IPS-15b (cell line): ENCODE data around the gene FOCAD.

Experiments used
- H3K27me3 ChIP-seq: one replicate; pipeline ENCODE4 v1.6.1; 2013; ENCODE audit warnings: low read length; ENCODE audit not compliant: control insufficient read depth, insufficient read depth
- H3K36me3 ChIP-seq: one replicate; pipeline ENCODE4 v1.6.1; 2013; ENCODE audit warnings: low read length; ENCODE audit not compliant: control insufficient read depth, insufficient read depth
- H3K4me1 ChIP-seq: one replicate; pipeline ENCODE4 v1.6.1; 2013; ENCODE audit warnings: mild to moderate bottlenecking, low read length; ENCODE audit not compliant: control insufficient read depth, insufficient read depth
- H3K4me3 ChIP-seq: one replicate; pipeline ENCODE4 v1.5.1; 2013; ENCODE audit warnings: low read depth, low read length
- H3K9ac ChIP-seq: one replicate; pipeline ENCODE4 v1.6.1; 2013; ENCODE audit warnings: low read depth, mild to moderate bottlenecking, low read length
- H3K9me3 ChIP-seq: one replicate; pipeline ENCODE4 v1.6.1; 2013; ENCODE audit warnings: mild to moderate bottlenecking, low read length; ENCODE audit not compliant: control insufficient read depth, insufficient read depth

The FOCAD gene

DNA sequence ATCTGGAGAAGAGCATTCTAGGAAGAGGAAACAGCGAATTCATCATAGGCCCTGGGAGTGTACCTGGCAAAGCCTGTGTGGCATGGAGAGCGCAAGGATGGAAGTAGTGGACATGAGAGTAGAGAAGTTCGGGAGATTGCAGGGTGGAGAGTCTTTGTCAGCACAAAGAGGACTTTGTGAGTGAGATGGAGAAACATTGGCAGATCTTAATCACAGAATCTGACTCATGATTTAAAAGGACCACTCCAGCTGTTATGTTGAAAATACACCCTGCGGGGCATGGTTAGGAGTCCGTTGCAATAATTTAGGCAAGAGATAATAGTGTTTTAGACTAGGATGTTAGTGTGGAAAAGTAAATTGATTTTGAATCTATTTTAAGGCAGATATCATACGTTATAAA, 230.5 kb downstream of the FOCAD start:
- Histone ChIP-seq H3K9me3 (no peaks in the 10 kb centered on the region), H3K9ac (no peak overlapping the region), H3K36me3 (no peaks in the 10 kb centered on the region)

DNA sequence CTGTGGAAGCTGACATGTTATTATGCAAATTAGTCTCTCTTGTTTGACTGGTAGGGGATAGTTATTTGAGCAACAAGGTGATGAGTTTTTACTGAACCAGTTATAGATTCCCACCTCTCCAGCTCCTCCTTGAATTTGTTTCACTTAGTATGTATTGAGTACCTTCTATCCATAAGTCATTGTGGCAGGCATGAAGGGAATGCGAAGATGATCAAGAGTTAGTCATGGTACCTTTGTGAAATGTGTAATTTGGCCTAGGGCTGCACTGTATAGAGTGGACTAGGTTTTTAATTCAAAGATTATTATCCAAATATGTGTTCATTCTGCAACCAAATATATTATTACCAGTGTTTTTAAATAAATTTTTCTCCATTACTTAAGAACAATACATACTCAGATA, 237.3 kb downstream of the FOCAD start:
- no peak overlapping the region for H3K9ac ChIP-seq
- H3K27me3 ChIP-seq: no peaks in the 10 kb centered on the region
- H3K4me3 ChIP-seq: no peak overlapping the region
- H3K9me3 ChIP-seq: no peaks in the 10 kb centered on the region
- H3K36me3 ChIP-seq: no peaks in the 10 kb centered on the region
- no peaks in the 10 kb centered on the region for H3K4me1 ChIP-seq

More for the DNA sequence above, 230.5 kb downstream of the FOCAD start:
- no peak overlapping the region for H3K4me3 ChIP-seq
- H3K4me1 ChIP-seq: no peaks in the 10 kb centered on the region
- no peaks in the 10 kb centered on the region for H3K27me3 ChIP-seq

DNA sequence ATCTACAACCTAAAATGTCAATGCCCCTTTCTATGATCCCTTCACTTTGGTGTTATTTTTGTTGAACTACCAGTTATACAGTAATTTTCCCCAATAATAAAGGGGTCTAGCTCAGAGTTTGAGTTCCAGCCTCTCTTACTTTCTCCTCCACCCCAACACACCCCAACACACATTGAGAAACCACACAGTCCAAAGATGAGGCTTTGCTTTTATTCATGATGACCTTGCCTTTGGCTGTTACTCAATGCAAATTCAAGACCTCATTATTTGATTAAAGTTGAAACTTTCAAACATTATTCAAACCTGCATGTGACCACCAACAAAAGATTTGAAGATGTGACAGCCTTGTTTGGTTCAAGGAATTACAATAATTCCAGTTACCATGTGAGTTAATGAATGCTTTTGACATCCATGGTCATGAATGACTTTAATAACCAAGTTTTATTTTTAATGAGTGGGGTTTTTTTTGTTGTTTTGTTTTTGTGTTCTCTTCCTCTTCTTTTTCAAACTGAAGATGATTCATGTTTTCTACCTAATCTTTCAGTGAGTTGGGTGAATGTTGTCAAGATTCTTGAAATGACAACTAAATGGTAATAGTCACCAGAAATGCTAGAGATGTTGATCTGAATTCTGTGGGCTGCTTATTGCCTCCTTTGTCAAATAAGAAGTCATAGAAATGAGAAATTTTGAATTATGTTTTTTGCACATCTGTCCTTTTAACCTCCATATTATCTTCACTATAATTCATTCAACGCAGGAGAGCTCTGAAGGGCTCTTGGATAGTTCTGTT, 241.4 kb downstream of the FOCAD start:
- H3K9ac ChIP-seq: no peak overlapping the region
- no peaks in the 10 kb centered on the region for H3K9me3 ChIP-seq
- H3K4me1 ChIP-seq: no peaks in the 10 kb centered on the region
- H3K27me3 ChIP-seq: no peaks in the 10 kb centered on the region
- no peaks in the 10 kb centered on the region for H3K36me3 ChIP-seq
- no peak overlapping the region for H3K4me3 ChIP-seq

- no peaks in the 10 kb centered on the region for H3K27me3 ChIP-seq
- H3K36me3 ChIP-seq: no peaks in the 10 kb centered on the region
Observed at GRCh38 chr9:20929276-20929675, 245.2 kb downstream of the FOCAD start.

GRCh38 chr9:20930836-20931235, 246.8 kb downstream of the FOCAD start:
- no peaks in the 10 kb centered on the region for H3K36me3 ChIP-seq
- H3K9me3 ChIP-seq: no peaks in the 10 kb centered on the region
- no peaks in the 10 kb centered on the region for H3K27me3 ChIP-seq
- no peak overlapping the region for H3K9ac ChIP-seq
- H3K4me1 ChIP-seq: no peaks in the 10 kb centered on the region
- H3K4me3 ChIP-seq: no peak overlapping the region

More at GRCh38 chr9:20929276-20929675, 245.2 kb downstream of the FOCAD start:
- no peak overlapping the region for H3K4me3 ChIP-seq
- no peak overlapping the region for H3K9ac ChIP-seq
- H3K9me3 ChIP-seq: no peaks in the 10 kb centered on the region
- H3K4me1 ChIP-seq: no peaks in the 10 kb centered on the region

DNA sequence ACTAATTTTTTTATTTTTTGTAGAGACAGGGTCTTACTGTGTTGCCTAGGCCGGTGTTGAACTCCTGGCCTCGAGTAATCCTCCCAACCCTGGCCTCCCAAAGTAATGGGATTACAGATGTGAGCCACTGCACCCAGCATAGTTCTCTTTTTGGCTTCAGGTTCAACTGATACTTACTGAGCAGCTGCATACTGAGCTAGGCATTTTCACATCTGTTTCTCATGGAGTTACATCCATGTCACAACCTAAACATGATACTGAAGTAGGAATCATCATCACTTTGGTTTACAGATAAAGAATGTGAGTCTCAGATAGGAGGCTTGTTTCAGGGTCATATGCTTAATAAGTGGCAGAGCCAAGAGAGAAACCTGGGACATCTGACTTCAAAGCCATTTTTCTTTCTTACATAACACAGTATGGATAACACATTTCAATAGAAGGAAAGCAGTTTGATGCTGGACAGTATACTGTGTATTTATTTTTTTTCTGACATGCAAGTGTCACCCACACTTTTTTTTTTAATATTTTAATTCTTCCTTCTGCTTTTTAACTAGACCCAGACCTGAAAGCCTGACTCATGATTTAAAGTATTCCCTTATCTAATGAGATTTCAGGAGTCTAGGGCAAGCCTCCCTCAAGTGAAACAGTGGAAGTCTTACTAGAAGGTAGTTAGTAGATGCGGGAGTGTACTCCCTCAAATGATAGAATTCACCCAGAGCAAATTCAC, 256.6 kb downstream of the FOCAD start:
- no peak overlapping the region for H3K4me3 ChIP-seq
- H3K9me3 ChIP-seq: no peaks in the 10 kb centered on the region
- H3K9ac ChIP-seq: no peak overlapping the region
- H3K27me3 ChIP-seq: no peaks in the 10 kb centered on the region
- H3K36me3 ChIP-seq: no peaks in the 10 kb centered on the region
- peaks cover 3% of the 10 kb centered on the region for H3K4me1 ChIP-seq

GRCh38 chr9:20941174-20941690, 257.2 kb downstream of the FOCAD start:
- H3K36me3 ChIP-seq: no peaks in the 10 kb centered on the region
- no peak overlapping the region for H3K4me3 ChIP-seq
- no peaks in the 10 kb centered on the region for H3K27me3 ChIP-seq
- no peaks in the 10 kb centered on the region for H3K9me3 ChIP-seq
- H3K9ac ChIP-seq: no peak overlapping the region
- H3K4me1 ChIP-seq: peaks cover 3% of the 10 kb centered on the region

DNA sequence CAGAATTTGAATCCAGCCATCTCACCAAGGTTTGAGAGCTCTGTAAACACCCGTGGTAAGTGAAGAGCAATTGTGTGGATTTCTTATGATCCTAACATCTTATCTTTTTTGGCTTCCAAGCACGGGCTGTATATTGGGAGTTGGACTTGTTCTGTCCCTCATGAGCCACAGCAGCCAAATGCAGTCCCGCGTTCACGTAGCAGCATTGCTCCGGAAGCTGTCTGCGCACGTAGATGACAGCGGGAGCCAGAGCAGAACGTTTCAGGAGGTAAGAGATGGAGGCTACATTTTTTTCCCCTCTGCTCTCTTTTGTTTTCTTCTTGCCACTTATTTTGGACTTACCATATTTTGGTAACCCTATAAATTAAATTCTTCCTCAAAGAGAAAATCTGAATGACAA, 260.4 kb downstream of the FOCAD start:
- Histone ChIP-seq H3K9me3 (no peaks in the 10 kb centered on the region), H3K4me3 (no peak overlapping the region), H3K9ac (no peak overlapping the region), H3K36me3 (no peaks in the 10 kb centered on the region), H3K27me3 (no peaks in the 10 kb centered on the region), H3K4me1 (peaks cover 6% of the 10 kb centered on the region)

- Histone ChIP-seq H3K36me3 (no peaks in the 10 kb centered on the region), H3K4me3 (no peak overlapping the region), H3K4me1 (peaks cover 8% of the 10 kb centered on the region), H3K9ac (no peak overlapping the region), H3K9me3 (no peaks in the 10 kb centered on the region), H3K27me3 (no peaks in the 10 kb centered on the region)
Observed at GRCh38 chr9:20945269-20945668, 261.2 kb downstream of the FOCAD start.

- peaks cover 7% of the 10 kb centered on the region for H3K4me1 ChIP-seq
Observed at GRCh38 chr9:20945856-20946255, 261.8 kb downstream of the FOCAD start.

DNA sequence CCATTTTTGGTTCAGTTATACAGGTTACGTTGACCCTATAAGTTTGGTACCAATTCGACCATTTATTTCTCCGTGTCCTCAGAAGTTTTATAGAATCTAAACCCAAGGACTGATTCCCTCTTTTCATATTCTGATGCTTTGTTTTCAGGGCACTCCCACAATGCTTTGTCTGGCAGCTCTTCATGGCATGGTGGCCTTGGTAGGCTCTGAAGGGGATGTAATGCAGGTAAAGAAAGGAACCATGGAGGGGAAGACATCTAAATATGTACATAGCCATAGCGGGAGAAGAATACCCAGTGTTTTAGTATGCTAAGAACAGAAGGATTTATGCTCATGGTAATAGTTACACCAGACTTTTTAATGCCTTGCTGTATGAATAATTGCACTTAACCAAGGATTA, 264.6 kb downstream of the FOCAD start:
- Histone ChIP-seq H3K9ac (no peak overlapping the region), H3K36me3 (no peaks in the 10 kb centered on the region)

More at GRCh38 chr9:20945856-20946255, 261.8 kb downstream of the FOCAD start:
- no peak overlapping the region for H3K9ac ChIP-seq
- H3K9me3 ChIP-seq: no peaks in the 10 kb centered on the region
- H3K4me3 ChIP-seq: no peak overlapping the region
- H3K27me3 ChIP-seq: no peaks in the 10 kb centered on the region
- H3K36me3 ChIP-seq: no peaks in the 10 kb centered on the region

DNA sequence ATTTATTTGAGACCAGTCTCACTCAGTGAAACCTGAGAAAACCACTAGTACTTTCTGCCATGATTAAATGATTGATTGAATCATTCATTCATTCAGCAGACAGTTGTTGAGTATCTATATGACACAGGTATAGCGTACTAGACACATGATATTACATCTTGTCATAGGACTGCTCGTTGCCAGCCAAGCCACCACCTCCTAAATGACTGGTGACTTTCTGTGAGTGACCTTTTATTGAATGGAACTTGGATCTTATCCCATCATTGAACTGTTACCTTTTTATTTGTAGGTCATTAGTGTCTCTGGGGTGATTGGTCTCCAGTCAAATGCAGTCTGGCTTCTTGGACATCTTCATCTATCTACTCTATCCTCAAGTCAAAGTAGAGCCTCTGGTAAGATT, 266.6 kb downstream of the FOCAD start:
- no peak overlapping the region for H3K9ac ChIP-seq
- H3K4me1 ChIP-seq: peaks cover 10% of the 10 kb centered on the region
- H3K9me3 ChIP-seq: no peaks in the 10 kb centered on the region
- H3K27me3 ChIP-seq: no peaks in the 10 kb centered on the region
- no peaks in the 10 kb centered on the region for H3K36me3 ChIP-seq
- H3K4me3 ChIP-seq: no peak overlapping the region

More for the DNA sequence above, 264.6 kb downstream of the FOCAD start:
- H3K4me1 ChIP-seq: peaks cover 6% of the 10 kb centered on the region
- no peaks in the 10 kb centered on the region for H3K9me3 ChIP-seq
- H3K4me3 ChIP-seq: no peak overlapping the region
- H3K27me3 ChIP-seq: no peaks in the 10 kb centered on the region
